SK-MEL-5 (cell line): ENCODE results near the gene MDM1. TPM values are rescaled to one million over a fixed set of nuclear protein-coding genes. Genes with fewer than 3 reads are reported as not detected.

Experiments
- DNase-seq: peaks from one replicate; pipeline ENCODE4 v3.0.0-alpha.2; 2016; ENCODE audit warnings: low read depth, low spot score
- in situ Hi-C: cut with HindIII; loops from 2 replicates; pipeline ENCODE4 v1.10.0; 2016; ENCODE audit warnings: low sequenced_read_pairs, high pct_unique_total_duplicates, low pct_unique_long_range_greater_than_20kb
- total RNA-seq: library from RNA; depleted of rRNA; stranded (reverse); fragments of >200 nt; shearing (Covaris generic); gene quantifications from 2 replicates; pipeline ENCODE4 v1.2.3, GENCODE V29; 2014

Gene MDM1
- total RNA-seq, 1 experiment from 2014 or later, result 12.7 TPM

- no peak for DNase-seq
- in situ Hi-C loops, result no loop called here
Observed at GRCh38 chr12:68293347-68293746, 38.8 kb downstream of the MDM1 start.

- DNase-seq, result no peak
- in situ Hi-C loops, result no loop called here
Observed at GRCh38 chr12:68292151-68292943, 39.8 kb downstream of the MDM1 start.

- in situ Hi-C loops, result no loop called here
- DNase-seq, result peak; percentile 20
Observed at GRCh38 chr12:68291396-68292036, 40.6 kb downstream of the MDM1 start.

- in situ Hi-C loops, result no loop called here
- DNase-seq, result no peak
Observed at GRCh38 chr12:68290126-68290525, 42.0 kb downstream of the MDM1 start.

- no peak for DNase-seq
- in situ Hi-C loops, result no loop called here
Observed at GRCh38 chr12:68287106-68287505, 45.1 kb downstream of the MDM1 start.

- no peak for DNase-seq
- in situ Hi-C loops, result no loop called here
Observed at GRCh38 chr12:68286396-68286795, 45.8 kb downstream of the MDM1 start.

GRCh38 chr12:68285541-68285940, 46.6 kb downstream of the MDM1 start:
- in situ Hi-C loops, result no loop called here

GRCh38 chr12:68281322-68282077, 50.7 kb downstream of the MDM1 start:
- no peak for DNase-seq
- in situ Hi-C loops, result no loop called here

More at GRCh38 chr12:68285541-68285940, 46.6 kb downstream of the MDM1 start:
- no peak for DNase-seq

- in situ Hi-C loops, result no loop called here
- DNase-seq, result no peak
Observed at GRCh38 chr12:68280240-68280639, 51.9 kb downstream of the MDM1 start.

- DNase-seq, result no peak
- in situ Hi-C loops, result no loop called here
Observed at GRCh38 chr12:68279227-68280054, 52.7 kb downstream of the MDM1 start.

- in situ Hi-C loops, result no loop called here
- DNase-seq, result no peak
Observed at GRCh38 chr12:68276402-68276930, 55.7 kb downstream of the MDM1 start.

- no peak for DNase-seq
- in situ Hi-C loops, result no loop called here
Observed at GRCh38 chr12:68272732-68273131, 59.4 kb downstream of the MDM1 start.

- in situ Hi-C loops, result no loop called here
- DNase-seq, result no peak
Observed at GRCh38 chr12:68271346-68271745, 60.8 kb downstream of the MDM1 start.

GRCh38 chr12:68270358-68270757, 61.8 kb downstream of the MDM1 start:
- in situ Hi-C loops, result no loop called here
- no peak for DNase-seq

GRCh38 chr12:68269779-68270178, 62.4 kb downstream of the MDM1 start:
- in situ Hi-C loops, result no loop called here
- no peak for DNase-seq

- DNase-seq, result no peak
- in situ Hi-C loops, result no loop called here
Observed at GRCh38 chr12:68268967-68269366, 63.2 kb downstream of the MDM1 start.

GRCh38 chr12:68267892-68268396, 64.2 kb downstream of the MDM1 start:
- no peak for DNase-seq
- in situ Hi-C loops, result no loop called here
